ENCODE data around the gene SLC39A12.

SLC39A12 gene

GRCh38 chr10:18059826-18060559 is 108.3 kb downstream of the SLC39A12 start:
- no peak for DNase-seq (ENCODE audit: low spot score)

- DNase-seq (ENCODE audit: low spot score), result no peak
These were observed 115.2 kb downstream of the SLC39A12 start for GRCh38 chr10:18066947-18067346.

GRCh38 chr10:18068401-18068800 is 116.7 kb downstream of the SLC39A12 start:
- no peak for DNase-seq (ENCODE audit: low spot score)

- DNase-seq (ENCODE audit: low spot score), result no peak
These were observed 119.9 kb downstream of the SLC39A12 start for GRCh38 chr10:18071591-18071990.

DNA sequence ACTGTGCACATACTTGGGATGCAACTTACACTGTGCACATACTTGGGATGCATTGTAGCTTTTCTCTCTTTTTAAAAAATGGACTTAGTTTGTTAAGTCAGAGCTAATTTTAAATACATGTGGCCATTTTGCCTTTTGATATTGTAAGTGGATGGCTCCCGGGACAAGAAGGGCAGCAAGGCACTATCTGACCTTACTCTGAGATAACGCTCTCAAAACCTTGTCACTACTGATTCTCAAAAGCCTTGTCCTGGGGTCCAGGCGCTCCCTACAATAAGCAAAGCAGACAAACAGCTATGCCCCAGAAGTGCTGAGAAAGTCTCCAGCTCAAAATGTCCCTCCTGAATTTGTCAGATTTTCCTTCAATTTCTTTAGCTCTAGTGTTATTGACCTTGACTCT is 121.6 kb downstream of the SLC39A12 start:
- DNase-seq (ENCODE audit: low spot score), result no peak

DNA sequence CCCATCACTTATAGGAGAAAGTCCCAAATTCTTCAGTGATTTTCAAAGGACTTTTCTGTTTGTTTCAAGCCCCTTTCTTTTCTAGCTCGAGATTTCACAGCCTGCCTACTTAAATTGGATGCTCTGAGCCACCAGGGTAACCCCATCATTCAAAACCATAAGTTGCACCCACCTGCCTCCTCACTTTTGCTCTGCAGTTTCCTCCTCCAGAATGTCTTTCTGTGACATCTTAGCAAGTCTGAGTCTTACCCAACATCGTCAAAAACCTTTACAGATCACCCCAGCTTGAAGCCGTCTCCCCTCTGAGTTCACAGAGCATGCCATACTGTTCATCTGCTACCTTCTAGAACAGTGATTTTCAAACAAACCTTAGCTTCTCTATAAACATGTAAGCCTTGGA is 124.2 kb downstream of the SLC39A12 start:
- DNase-seq (ENCODE audit: low spot score), result no peak

DNA sequence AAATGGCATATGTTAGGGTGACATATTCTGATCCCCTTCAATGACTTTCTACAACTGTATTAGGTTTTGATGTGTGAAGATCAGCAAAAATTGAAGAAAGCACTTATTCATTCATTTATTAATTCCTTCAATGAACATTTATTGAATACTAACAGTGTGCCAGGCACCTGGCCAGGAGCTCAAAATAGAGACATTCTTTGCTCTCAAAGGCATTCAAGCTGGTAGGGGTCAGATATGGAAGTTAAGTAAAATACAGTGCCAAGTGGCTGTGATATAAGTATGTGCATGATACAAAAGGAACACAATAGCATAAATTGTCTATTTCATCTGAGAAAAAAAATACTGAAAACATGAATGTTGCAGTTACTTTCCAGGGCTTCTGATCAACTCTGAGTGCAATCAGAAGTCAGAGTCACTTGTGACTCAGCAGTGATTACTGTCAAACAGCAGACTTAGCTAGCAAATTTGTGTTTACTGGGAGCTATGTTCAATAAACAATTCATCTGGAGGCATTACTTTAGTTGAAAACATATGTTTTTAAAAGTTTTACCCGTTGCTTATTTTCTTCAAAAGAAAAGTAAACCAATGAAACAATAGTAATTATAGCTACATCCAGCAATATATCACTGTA is 128.1 kb downstream of the SLC39A12 start:
- DNase-seq (ENCODE audit: low spot score), result no peak

DNA sequence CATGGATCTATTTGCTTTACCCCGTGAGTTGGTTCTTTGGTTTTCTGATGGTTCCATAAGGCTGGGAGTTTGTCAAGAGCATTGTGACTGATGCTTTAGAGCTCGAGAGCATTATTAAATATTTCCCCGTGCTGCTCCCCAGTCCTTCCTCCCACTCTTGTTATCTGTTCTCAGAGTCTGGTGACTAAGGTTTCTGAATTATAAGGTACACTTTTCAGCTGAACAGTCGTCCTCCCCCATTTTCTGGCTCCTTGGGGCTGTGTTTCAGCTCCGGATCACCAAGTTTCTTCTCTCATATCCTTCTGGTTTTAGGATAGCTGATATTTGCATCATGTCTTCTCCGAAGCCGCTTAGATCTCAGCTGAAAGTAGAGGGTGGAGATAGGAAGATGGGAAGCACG is 130.7 kb downstream of the SLC39A12 start:
- DNase-seq (ENCODE audit: low spot score), result no peak

- no peak for DNase-seq (ENCODE audit: low spot score)
These were observed 134.1 kb downstream of the SLC39A12 start for GRCh38 chr10:18085855-18086254.

DNA sequence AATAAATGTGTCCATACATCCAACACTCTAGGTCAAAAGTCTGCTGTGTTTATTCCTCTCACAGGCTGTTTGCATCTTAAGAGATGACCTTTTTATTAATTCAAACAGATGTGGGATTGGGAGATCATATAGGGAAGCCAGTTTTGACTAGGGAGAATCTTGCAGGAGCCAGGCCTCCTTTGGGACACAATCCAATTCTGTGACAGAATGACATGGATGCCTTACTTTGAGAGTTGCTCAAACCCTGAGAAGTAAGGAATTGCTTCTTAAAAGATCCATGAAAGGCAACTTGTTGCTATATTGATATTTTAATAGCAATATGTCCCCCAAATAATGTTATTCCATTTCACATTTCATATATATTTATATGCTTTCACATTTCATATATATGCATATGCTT is 135.0 kb downstream of the SLC39A12 start:
- no peak for DNase-seq (ENCODE audit: low spot score)

DNA sequence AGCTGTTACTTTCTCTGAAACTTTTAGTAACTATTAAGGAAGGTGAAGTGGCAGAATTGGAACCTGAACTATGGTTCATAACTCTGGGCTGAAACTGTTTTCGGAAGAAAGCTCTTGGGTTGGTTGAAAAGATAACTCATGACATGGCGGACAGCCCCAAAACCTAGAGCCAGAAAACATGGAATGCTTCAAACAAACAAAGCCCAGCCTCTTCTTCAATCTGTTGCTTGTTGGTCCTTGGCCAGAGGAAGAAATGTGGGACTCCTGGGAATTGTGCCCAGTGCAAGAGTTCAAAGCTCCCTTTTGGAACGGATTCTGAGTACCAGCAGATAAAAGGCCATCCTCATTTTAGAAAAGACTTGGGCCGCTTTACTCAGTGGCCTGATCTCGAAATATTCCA is 135.6 kb downstream of the SLC39A12 start:
- no peak for DNase-seq (ENCODE audit: low spot score)

All from CD4-positive, alpha-beta T cell treated with Interleukin-2 at 100 ng/mL for 4 hours (primary cell).